Vagina (tissue), 2 donors: ENCODE data around the gene PXDN.

Source experiments
- POLR2A ChIP-seq, 2 donors: fragments of 450-650 bp; IDR thresholded peaks; one replicate each; pipeline ENCODE4 v1.6.1; 2017; ENCODE audit warnings: antibody characterized with exemption in 2 of 2, mild to moderate bottlenecking in 2 of 2, moderate library complexity in 2 of 2
- POLR2AphosphoS5 ChIP-seq, 2 donors: sonication (generic); formaldehyde crosslinking; IDR thresholded peaks; one replicate each; pipeline ENCODE4 v1.9.0; 2017; ENCODE audit warnings: antibody characterized with exemption in 2 of 2, mild to moderate bottlenecking in 2 of 2, low read depth in 1 of 2; ENCODE audit not compliant: insufficient read depth in 1 of 2
- TF ChIP-seq, protein P1 (sequence below), 3 experiments: fragments of 450-650 bp in 2 of 3; fragments of 200-600 bp in 1 of 3; sonication (generic) in 1 of 3; IDR thresholded peaks; one replicate each; pipeline ENCODE4 v1.5.1; 2017 to 2019; ENCODE audit warnings: antibody characterized with exemption in 3 of 3, mild to moderate bottlenecking in 2 of 3, moderate library complexity in 2 of 3

DNA sequence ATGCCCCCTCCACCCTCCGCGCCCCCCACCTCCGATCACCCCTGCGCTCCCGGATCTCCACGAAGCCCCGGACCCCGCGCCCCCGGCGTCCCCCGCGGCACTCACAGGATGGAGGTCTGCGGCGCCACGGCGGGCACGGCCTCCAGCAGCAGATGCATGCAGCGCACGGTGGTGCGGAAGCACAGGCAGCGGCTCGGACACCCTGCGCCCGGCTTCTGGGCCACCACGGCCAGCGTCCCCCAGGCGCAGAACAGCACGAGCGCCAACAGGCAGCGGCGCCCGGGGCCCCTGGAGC, 217 bp downstream of the PXDN start:
- TF ChIP-seq POLR2A (IDR thresholded peaks at IDR 0.05) (no peak), POLR2AphosphoS5 (IDR thresholded peaks at IDR 0.05; ENCODE audit: insufficient read depth in 1 of 2, low read depth in 1 of 2) (no peak)
- TF ChIP-seq, protein P1, sequence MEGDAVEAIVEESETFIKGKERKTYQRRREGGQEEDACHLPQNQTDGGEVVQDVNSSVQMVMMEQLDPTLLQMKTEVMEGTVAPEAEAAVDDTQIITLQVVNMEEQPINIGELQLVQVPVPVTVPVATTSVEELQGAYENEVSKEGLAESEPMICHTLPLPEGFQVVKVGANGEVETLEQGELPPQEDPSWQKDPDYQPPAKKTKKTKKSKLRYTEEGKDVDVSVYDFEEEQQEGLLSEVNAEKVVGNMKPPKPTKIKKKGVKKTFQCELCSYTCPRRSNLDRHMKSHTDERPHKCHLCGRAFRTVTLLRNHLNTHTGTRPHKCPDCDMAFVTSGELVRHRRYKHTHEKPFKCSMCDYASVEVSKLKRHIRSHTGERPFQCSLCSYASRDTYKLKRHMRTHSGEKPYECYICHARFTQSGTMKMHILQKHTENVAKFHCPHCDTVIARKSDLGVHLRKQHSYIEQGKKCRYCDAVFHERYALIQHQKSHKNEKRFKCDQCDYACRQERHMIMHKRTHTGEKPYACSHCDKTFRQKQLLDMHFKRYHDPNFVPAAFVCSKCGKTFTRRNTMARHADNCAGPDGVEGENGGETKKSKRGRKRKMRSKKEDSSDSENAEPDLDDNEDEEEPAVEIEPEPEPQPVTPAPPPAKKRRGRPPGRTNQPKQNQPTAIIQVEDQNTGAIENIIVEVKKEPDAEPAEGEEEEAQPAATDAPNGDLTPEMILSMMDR (IDR thresholded peaks at IDR 0.05): no peak
